LoVo (cell line): Measurements from ENCODE around the gene RHOB.
"Not testable (repeated sequence)": the region's sequence is repeated elsewhere in the genome, so short reads cannot be mapped to it uniquely, and the experiment has no call there.

Source experiments
- DNase-seq: peaks from one replicate; pipeline ENCODE4 v3.0.0-alpha.2; 2016; ENCODE audit warnings: low spot score

Gene RHOB

DNA sequence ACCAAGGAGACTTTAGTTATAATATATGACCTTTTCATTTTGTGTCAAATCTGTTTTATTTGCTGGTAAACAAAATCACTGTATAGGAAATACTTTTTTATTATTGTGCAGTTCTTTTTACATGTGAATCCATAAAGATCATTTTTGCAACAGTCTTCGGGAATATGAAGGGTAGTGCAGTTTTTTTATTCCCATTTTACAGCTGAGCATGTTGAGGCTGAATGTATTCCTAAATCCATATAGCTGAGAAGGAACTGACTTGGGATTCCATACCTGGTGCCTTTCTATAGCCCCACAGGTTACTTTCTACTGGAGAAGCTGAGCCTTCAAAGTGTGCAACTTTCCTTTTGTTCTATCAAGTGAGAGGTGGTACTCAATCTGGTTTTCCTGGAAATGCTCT lies 29.6 kb downstream of the RHOB start:
- no peak for DNase-seq

DNA sequence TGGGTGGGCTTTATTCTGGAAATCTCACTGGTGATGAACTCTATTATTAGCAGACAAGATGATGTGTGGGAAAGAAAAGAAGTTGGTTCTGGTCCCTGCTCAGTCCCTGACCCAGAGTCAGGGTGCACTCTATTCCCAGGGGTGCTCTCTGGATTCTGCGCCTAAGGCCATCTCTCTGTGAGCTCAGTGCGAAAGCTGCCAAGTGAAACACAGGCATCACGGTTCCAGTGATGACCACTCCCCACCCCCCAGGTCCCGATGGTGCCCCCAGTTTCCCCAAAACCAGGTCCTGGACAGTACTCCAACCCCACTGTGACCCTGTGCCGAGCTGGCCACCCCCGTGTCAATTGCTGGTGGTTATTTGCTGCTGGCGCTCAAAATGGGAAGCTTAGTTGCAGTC lies 30.1 kb downstream of the RHOB start:
- no peak for DNase-seq

DNA sequence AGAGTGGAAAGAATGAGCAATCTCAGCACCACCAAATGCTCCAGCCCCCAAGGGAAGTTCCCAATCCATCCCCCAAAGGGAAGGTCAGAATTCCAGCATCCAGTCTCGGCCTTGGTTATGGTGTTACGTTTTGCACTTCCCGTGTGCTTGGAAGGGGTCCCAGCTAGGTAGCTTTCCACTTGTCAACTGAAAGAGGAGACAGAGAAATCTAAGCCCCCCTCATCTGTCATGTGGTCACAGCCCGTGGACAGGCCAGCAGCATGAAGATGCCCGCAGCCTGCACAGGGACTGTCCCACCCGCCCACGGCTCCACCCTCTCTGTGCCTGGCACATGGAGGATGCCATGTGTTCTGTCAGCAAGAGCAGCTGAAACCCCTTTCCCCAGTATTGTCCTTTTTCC lies 32.1 kb downstream of the RHOB start:
- no peak for DNase-seq

DNA sequence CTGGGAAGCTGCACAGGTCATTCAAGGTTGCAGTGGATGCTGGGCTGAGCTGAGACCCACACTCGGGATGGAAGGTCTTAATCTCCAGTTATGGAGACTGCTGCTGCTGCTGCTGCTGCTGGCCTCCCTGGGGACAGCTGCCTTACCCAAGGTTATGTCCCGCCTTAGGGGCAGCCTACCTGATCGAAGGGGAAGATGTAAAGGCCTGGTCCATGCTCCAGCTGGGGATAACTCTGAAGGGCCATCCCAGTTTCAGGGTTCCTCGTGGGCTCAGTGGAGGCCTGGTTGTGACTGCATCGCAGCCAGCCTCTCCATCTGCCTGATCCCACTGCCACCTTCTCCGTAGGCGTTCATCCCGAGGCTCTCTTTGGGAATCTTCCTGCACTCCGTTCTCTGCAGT lies 33.0 kb downstream of the RHOB start:
- no peak for DNase-seq

DNA sequence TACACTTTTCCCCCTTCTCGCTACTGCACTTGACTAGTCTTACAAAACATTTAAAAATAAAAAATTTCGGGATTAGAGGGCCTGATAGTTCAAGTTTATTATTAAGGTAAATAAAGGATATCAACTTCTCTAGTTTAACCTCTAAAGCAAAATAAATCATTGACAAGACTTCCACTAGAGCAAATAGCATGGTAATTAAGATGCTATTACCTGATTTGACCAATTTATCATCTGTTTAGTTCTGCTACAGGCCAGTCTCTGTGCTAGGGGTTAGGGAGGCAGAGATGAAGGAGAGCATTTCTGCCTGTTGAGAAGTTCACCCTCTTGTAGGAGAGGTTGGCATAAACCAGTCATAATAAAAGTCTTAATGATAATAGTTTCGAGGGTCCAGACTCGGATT lies 34.0 kb downstream of the RHOB start:
- DNase-seq: no peak

DNA sequence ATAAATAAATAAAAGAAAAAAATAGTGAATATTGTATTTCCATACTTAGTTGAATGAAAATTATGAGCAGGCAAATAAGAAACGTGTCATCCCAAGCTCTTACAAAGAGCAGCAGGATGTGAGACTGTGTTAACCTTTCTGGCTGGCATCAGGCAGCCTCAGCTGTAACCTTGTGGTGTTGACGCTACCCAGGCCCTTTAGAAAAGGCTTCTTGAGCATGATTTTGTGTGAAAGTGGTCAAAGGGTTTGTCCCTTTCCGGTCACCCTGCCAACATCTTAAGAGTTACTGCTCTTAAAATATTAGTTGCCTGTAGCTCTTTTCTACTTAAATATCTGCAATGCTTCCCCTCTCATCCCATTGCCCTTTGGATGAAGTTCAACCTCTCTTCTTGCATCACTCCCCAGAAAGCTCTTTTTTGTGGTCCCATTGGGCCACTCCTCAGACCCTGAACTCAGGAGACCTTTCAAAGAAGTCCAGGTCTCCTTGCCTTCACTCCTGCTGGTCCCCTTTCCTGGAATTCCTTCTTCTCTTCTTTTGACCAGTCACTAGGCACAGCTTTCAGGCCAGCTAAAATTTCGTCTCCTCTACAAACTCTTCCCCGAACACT lies 35.0 kb downstream of the RHOB start:
- DNase-seq: no peak

DNA sequence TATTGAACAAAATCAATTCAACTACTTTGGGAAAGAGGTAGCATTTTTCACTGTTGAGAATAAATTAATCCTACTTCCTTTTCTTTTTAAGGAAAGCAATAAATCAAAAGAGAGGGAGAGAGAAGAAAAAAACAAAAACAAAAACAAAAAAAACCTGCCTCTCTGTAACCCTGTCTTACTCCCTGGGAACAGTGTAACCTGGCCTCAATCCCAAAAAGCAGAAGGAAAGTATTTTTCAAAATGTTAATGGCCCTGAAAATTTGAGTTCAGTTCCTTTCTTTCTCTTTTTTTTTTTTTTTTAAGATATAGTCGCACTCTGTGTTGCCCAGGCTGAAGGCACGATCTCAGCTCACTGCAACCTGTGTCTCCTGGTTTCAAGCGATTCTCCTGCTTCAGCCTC lies 35.9 kb downstream of the RHOB start:
- no peak for DNase-seq

DNA sequence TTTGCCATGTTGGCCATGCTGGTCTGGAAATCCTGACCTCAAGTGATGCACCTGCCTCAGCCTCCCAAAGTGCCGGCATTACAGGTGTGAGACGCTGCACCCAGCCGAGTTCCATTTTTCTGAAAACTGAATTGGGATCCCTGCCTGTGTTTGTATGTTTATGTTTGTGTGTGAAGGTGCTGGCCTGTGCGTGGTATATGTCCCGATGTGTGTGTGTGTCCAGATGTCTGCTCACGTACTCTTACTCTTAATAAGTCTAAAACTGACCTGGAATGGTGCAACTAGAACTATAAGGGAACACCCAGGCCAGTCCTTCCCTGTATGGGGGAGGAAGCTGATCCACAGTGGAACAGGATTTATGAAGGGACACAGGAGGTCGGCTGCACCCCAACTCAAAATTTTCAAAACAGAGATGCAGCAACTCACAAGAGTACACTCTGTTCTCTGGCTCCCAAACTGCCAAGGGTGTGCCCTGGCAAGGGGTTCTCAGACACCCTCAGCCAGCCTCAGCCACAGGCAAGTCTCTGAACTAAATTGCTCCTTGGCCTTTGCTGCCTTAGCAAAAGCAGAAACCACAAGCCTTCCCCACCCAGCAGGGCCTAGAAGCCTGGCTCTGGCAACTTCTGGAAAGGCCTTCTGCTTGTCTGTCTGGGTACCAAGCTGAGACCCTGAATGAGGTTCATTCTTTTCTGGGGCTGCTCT lies 36.5 kb downstream of the RHOB start:
- no peak for DNase-seq

DNA sequence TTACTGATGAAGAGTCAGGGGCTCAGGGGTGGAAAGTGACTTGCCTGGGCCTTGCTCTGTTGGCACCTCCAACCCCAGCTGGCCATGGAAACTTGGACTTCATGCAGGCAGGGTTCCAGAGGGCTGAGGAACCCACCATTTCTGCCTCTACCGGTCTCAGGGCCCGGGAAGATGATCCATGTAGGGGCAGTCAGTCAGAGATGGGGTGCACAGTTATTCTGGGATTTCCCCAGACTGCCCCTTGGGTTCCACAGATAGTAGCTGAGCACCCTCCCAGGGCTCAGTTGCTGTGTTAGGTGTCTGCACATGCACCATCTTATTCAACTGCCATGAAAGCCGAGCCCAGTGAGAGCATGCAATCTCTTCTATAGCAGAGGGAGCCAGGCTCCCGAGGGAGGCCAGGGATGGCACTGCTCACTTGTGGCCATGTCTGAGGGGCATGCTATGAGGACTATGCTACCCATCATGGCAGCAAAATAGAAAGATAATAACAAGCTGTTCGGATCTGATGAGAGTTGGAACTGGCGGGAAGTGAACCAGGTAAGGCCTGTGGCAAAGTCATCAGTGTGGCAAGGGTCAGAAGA lies 37.3 kb downstream of the RHOB start:
- DNase-seq: no peak

DNA sequence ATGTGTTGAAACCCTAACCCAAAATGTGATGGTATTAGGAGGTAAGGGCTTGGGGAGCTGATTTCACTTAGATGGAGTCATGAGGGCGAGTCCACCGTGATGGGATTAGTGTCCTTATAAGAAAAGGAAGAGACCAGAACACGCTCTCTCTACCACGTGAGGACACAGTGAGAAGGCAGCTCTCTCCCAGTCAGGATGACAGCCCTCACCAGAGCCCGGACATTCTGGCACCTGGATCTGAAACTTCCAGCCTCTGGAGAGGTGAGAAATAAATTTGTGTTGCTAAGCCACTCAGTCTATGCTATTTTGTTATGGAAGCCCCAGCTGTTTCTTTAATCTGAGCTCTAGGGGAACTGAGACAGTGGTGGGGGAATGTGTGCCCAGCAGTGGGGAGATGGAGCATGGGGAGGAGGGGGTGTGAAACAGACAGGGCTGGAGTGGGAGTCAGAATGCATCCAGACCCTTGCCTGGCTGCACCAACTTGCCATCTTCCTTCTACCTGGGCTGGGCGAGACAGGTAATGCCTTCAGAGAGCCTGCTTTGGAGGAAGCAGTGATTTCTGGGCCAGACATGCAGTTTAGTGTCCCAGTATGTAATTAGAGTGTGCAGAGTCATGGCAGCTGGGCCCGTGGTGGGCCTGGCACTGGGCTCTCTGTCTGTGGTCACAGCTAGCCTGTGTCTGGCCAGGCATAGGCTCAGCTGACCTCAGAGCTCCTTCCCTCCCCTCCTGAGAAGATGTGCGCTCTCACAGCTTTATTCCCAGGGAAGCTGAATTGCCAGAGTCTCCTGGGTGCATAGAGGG lies 38.1 kb downstream of the RHOB start:
- DNase-seq: no peak

DNA sequence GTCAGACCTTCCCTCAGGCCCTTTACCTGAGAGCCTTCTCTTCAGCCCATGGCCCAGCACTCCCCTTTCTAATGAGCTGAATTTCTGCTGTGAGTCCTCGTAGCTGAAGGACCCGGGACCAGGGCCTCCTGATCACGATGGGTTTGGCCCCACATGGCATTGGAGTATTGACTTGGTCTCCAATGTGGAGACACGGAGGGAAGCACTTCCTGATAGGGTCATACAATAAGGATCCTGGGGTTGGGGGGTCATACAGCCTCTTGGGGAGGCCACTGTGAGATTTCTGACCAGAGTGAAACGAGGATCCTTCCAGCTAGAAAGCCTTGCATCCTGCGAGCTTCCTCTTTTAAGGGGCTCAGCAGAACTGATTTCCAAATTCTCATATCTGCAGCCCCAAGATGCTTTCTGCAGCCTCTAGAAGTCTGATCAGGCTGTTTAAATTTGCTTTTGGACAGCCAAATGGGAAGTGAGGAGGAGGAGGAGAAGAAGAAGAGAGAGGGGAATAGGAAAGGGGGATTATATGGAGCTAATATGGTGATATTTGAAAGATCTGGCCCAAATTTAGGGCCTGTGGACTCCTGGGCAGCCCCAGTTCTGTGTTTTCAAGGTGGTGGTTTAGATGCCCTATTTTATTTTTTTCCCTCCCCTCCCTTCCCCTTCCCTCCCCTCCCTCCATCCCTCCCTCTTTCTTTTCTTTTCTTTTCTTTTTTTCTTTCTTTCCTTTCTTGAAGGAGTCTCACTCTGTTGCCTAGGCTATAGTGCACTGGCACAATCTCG lies 38.9 kb downstream of the RHOB start:
- no peak for DNase-seq

DNA sequence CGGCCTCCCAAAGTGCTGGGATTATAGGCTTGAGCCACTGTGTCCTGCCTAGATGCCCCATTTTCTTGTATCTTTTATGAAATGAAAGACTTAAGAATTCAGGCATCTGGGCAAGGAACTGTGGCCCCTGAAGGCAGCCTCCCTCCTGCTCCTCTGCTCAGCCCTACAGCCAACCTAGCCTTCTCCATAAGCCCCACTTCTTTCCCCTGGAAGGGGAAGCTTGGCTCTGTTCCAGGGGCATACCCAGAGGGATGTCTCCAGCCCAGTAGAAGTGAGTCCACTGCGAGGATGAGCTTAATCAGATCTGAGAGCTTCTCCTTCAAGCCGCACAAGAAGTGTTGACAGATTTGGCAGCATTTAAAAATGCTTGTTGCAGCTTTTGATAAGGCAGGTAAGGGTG lies 39.7 kb downstream of the RHOB start:
- no peak for DNase-seq

DNA sequence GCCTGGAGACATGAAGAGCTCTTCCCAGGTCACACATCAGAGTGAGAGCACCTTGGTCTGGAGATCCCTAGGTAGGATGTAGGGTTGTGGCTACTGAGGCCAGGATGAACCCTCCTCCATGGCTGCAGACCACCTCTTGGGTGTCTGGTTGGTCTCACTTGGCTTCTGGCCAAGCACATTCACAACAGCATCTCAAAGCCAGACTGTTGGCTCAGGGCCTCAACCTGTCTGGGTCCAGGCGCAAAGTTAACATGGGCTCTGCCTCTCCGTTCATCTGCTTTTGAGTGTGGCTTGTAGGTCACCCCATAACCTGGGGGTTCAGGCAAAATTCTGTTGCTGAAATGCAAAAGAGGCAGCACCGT lies 40.1 kb downstream of the RHOB start:
- no peak for DNase-seq

DNA sequence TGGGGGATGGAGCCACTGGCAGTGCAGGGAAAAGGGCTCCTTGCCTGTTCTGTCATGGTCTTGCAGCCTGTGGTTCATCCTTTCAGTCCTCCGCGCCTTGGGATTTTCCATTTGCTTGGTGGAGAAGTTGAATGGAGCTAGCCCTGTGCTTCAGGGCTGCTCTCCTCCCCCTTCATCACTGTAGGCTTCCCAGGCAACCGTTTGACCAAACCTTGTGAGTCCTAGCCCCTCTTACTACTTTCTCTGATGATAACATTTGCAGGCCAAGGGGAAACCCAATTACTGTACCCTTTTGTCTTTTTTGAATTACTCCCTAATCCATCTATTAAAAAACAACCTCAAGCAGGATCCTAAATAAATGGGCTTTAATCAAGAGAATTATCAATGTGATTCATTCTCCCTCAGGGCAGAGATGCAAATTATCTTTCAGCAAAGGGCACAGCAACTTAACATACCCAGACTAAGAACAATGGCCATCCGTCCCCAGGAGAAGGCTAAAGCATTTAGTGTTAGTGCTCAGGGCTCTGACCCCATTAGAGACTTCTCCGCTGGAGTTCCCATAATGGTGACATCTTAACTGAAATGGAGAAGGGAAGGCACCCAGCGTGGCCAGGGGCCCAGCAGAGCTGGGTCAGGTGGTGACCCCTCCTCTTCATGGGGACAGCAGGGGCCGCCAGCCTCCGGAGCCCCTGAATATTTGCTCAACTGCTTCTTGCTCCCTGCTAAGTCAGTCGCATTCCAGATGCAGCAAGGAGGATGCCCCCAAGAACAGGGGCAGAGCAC lies 40.7 kb downstream of the RHOB start:
- DNase-seq: no peak

DNA sequence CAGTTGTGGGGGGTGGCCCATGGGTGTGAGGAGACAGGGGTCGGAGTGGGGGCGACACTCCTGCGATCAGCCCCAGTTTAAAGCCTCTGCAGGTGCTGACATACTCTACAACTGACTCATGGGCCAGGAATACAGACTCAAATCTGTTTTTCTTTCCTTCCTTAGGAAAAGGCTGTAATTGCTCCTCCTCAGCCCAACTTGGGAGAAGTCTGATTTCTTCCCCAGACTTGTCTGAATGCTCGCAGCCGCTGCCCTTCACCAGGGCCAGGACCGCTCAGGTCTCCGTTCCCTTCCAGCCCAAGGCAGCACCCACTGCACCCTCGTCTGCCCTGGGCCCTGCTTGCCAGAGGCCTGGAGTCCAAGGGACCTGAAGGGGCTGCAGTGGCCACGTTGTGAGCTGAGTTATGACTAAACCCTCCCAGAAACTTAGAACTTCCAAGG lies 41.3 kb downstream of the RHOB start:
- DNase-seq: no peak

DNA sequence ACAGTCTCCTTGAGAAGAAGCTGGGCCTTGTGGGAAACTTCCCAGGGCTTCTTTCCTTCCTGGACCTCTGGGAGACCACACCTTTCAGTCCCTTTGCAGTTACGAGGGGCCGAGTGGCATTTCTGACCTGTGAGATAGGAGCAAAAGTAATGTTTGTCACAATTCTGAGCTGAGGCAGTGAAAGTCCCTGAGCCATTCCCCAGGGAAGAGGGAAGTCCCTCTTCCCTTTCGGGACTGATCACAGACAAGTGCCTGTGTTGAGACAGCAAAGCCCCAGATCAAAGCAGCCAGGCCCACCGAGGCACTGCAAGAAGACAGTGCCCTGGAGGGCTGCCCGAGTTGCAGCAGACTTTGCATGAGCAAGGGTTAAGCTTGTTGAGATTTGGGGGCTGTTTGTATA lies 41.9 kb downstream of the RHOB start:
- no peak for DNase-seq

DNA sequence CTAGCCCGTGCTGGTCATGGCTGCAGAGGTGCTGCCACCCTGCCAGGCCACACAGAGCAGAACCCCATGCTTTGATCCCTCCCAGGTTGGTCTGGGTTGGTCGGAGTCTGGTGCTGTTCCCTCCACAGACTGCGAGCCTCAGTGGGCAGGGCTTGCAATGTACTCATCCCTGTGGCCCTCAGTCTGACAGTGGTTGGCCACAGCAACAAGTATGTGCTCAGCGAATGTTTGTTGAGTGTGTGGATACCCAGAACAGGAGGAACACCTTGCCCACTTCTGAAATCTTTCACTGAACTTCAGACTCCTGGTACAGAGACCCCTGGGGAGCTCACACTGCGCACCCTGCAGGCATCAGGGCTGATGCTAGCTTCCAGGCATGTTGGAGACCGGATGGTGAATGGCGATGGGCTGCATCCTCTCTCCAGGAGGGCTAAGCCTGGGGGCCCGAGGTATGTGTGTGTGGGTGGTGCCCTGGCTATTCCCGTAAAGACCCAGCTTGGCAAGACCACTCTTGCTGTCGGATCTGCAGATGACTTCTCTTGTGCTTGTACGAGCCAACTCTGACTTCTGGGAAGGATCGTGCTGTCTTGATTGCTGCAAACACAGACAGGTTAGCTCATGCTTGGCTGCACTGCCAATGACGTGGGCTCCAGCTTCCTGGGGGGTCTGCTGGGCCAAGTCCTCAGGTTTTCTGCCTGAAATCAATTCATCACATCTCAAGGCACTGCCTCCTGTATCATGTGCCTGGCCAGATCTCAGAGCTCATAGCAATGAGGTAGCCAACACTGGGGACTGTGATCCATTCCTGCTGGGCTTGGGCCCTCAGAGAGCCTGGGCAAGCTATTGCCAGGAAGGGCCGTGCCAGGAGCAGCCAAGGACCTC lies 43.7 kb downstream of the RHOB start:
- no peak for DNase-seq

DNA sequence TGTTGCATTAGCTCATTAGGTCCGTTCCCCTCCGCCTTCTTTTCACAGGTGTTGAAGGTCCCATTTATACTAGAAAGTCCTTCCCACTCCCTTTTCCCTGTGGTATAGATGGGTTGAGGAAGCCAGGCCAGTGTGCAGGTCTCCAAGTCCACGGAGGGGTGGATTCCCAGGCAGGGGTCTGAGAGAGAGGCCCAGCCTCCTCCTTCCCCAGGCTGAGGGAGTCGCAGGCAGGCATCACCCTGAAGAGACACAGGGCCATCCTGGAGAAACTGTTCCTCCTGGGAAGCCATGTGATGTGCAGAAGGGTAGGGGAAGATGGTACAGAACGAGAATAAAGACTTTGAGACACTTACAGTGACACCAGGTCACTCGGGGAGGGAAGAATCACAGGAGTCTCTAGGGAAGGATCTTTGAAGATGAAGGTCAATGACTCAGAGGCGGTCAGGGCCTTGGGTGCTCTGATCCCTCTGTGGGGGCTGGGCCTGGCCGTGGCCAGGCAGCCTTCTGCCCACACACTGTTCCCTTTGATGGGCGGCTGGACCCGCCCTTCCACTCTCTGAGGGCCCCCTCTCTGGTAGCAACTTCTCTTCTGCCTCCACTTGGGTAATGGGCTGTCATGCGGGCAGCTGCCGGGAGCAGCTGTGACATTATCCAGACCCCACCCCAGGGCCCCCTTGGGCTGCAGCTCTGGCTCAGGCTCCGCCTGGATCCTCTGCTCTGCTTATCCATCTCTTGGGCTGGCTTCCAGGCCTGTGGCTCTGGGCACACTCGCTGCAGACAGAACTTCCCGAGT lies 45.1 kb downstream of the RHOB start:
- no peak for DNase-seq

DNA sequence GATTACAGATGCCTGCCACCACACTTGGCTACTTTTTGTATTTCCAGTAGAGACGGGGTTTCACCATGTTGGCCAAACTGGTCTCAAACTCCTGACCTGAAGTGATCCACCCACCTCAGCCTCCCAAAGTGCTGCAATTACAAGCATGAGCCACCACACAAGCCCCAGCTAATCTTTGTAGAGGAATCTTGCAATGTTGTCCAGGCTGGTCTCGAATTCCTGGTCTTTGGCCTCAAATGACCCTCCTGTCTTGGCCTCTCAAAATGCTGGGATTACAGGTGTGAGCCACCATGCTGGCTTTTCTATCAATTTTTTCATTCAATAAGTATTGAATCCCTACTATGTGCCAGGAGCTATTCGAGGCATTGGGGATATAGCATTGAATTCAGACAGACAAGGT lies 46.2 kb downstream of the RHOB start:
- not testable (repeated sequence) for DNase-seq

DNA sequence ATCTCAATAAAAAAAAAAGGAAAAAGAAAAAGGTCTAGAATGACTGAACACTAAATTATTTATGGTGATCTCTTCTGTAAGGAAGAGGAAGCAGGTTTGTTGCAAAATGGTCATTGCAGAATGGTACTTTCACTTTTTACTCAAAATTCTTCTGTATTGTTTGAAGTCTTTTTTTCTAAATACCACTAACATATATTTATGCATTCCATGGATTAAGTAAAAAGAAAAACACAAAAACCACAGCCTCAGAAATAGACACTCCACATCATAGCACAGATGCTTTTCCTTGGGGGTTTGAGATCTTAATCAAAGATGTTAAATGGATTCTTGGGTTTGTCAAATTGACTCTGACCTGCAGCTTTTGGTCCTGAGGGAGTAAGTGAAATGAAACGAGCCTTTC lies 47.4 kb downstream of the RHOB start:
- no peak for DNase-seq
